ENCODE data around the gene SCN2B. TPM values are rescaled to one million over a fixed set of nuclear protein-coding genes. Genes with fewer than 3 reads are reported as not detected.

Gene SCN2B
- total and polyA plus RNA-seq, 2 of the 13 experiments (the other 11 are each of a cell fraction or from before 2014, with no cell fraction given) = 0.01 to 0.02 TPM

DNA sequence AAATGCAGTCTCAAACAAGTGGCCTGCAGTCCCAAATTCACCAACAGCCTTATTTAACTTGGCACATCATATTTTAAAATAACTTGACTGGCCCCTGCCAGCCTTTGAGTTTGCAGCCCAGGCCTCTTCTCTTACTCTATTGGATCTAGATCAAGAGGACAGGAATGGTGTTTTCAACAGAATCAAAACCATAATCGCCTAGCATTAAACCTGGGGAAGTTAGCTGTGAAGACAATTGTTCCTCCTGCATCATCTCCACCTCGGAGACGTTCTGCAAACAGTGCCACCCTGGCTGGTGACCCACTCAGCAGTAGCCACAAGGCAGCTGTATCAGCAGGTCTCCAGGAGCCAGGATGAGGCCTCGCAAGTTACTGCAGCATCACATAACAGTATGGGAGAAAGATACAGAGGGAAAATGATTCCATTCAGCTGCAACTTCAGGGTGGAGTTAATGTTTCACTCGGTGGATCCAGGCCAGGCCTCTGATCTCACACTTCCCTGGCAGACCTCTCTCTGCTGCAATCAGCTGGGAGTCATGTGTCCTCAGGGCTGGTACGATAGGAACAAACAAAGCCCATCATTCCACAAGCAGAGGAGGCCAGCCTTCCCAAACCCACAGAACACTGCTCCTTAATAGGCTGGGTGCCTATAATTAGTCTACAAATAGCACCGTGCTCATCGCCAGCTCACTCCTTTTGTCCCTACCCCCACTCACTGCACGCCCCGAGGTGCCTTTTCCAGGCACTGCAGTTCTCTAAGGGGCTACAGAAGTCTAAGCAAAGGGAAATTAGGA lies 18.6 kb upstream of the SCN2B start (continued):
- TF ChIP-seq KDM6A (CRISPR knock-in tag; IDR thresholded peaks at IDR 0.05; ENCODE audit: low read depth) (peak; percentile 20; the same call in 1 of the 2 replicates), NFKB2 (CRISPR knock-in tag; IDR thresholded peaks at IDR 0.05; ENCODE audit: borderline replicate concordance) (no peak), CHD2 (IDR thresholded peaks at IDR 0.05; ENCODE audit: low read depth, low read length) (peak; percentile 13; the same call in 1 of the 2 replicates), HDAC2 (CRISPR knock-in tag; IDR thresholded peaks at IDR 0.05) (peak; percentile 93), NFYB (CRISPR knock-in tag; IDR thresholded peaks at IDR 0.05) (0 out of 2 replicates have a peak, but pooled peaks have one; percentile 26), ZNF556 (CRISPR knock-in tag; IDR thresholded peaks at IDR 0.05; ENCODE audit: borderline replicate concordance) (0 out of 2 replicates have a peak, but pooled peaks have one; percentile 56), ZFP36L1 (CRISPR knock-in tag; IDR thresholded peaks at IDR 0.05) (peak; percentile 66; the same call in 1 of the 2 replicates), PHF20 (CRISPR knock-in tag; IDR thresholded peaks at IDR 0.05) (0 out of 2 replicates have a peak, but pooled peaks have one; percentile 26), JUN (CRISPR knock-in tag; IDR thresholded peaks at IDR 0.05) (peak; percentile 82), BHLHE40 (IDR thresholded peaks at IDR 0.05; ENCODE audit: low read length) (peak; percentile 70), ZNF317 (CRISPR knock-in tag; IDR thresholded peaks at IDR 0.05) (no peak), NR2C2 (CRISPR knock-in tag; IDR thresholded peaks at IDR 0.05; ENCODE audit: borderline replicate concordance) (peak; percentile 50; the same call in 1 of the 2 replicates), ATF7-NPFF (CRISPR knock-in tag; IDR thresholded peaks at IDR 0.05; ENCODE audit: low read depth) (0 out of 2 replicates have a peak, but pooled peaks have one; percentile 31), ZNF572 (CRISPR knock-in tag; IDR thresholded peaks at IDR 0.05) (no peak), NBN (conservative IDR thresholded peaks at IDR 0.05) (no peak)
- TF ChIP-seq, protein P1, sequence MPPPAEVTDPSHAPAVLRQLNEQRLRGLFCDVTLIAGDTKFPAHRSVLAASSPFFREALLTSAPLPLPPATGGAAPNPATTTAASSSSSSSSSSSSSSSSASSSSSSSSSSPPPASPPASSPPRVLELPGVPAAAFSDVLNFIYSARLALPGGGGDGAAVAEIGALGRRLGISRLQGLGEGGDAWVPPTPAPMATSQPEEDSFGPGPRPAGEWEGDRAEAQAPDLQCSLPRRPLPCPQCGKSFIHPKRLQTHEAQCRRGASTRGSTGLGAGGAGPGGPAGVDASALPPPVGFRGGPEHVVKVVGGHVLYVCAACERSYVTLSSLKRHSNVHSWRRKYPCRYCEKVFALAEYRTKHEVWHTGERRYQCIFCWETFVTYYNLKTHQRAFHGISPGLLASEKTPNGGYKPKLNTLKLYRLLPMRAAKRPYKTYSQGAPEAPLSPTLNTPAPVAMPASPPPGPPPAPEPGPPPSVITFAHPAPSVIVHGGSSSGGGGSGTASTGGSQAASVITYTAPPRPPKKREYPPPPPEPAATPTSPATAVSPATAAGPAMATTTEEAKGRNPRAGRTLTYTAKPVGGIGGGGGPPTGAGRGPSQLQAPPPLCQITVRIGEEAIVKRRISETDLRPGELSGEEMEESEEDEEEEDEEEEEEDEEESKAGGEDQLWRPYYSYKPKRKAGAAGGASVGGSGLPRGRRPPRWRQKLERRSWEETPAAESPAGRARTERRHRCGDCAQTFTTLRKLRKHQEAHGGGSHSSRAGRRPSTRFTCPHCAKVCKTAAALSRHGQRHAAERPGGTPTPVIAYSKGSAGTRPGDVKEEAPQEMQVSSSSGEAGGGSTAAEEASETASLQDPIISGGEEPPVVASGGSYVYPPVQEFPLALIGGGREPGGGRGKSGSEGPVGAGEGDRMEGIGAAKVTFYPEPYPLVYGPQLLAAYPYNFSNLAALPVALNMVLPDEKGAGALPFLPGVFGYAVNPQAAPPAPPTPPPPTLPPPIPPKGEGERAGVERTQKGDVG (CRISPR knock-in tag; IDR thresholded peaks at IDR 0.05; ENCODE audit: borderline replicate concordance) = peak; percentile 70; the same call in 1 of the 2 replicates
- TF ChIP-seq, protein P2, sequence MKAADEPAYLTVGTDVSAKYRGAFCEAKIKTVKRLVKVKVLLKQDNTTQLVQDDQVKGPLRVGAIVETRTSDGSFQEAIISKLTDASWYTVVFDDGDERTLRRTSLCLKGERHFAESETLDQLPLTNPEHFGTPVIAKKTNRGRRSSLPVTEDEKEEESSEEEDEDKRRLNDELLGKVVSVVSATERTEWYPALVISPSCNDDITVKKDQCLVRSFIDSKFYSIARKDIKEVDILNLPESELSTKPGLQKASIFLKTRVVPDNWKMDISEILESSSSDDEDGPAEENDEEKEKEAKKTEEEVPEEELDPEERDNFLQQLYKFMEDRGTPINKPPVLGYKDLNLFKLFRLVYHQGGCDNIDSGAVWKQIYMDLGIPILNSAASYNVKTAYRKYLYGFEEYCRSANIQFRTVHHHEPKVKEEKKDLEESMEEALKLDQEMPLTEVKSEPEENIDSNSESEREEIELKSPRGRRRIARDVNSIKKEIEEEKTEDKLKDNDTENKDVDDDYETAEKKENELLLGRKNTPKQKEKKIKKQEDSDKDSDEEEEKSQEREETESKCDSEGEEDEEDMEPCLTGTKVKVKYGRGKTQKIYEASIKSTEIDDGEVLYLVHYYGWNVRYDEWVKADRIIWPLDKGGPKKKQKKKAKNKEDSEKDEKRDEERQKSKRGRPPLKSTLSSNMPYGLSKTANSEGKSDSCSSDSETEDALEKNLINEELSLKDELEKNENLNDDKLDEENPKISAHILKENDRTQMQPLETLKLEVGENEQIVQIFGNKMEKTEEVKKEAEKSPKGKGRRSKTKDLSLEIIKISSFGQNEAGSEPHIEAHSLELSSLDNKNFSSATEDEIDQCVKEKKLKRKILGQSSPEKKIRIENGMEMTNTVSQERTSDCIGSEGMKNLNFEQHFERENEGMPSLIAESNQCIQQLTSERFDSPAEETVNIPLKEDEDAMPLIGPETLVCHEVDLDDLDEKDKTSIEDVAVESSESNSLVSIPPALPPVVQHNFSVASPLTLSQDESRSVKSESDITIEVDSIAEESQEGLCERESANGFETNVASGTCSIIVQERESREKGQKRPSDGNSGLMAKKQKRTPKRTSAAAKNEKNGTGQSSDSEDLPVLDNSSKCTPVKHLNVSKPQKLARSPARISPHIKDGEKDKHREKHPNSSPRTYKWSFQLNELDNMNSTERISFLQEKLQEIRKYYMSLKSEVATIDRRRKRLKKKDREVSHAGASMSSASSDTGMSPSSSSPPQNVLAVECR (CRISPR knock-in tag; IDR thresholded peaks at IDR 0.05; ENCODE audit: borderline replicate concordance) = peak; percentile 73; the same call in 1 of the 2 replicates
- TF ChIP-seq, protein P3, sequence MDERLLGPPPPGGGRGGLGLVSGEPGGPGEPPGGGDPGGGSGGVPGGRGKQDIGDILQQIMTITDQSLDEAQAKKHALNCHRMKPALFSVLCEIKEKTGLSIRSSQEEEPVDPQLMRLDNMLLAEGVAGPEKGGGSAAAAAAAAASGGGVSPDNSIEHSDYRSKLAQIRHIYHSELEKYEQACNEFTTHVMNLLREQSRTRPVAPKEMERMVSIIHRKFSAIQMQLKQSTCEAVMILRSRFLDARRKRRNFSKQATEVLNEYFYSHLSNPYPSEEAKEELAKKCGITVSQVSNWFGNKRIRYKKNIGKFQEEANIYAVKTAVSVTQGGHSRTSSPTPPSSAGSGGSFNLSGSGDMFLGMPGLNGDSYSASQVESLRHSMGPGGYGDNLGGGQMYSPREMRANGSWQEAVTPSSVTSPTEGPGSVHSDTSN (CRISPR knock-in tag; IDR thresholded peaks at IDR 0.05) = 0 out of 2 replicates have a peak, but pooled peaks have one; percentile 11
